Right lobe of liver (tissue), 6 donors: ENCODE results near the gene SMIM38. TPM values are rescaled to one million over a fixed set of nuclear protein-coding genes. Genes with fewer than 3 reads are reported as not detected.

Experiments
- ATAC-seq, 4 donors: fragments of 200-7000 bp; cut with Tn5 transposase; one replicate each; pipeline ENCODE4 v1.9.1; 2020; ENCODE audit warnings: mild to moderate bottlenecking in 4 of 4, moderate library complexity in 4 of 4
- DNase-seq, 3 donors: peaks; one replicate each; pipeline ENCODE4 v3.0.0-alpha.2; 2020
- H3K27ac ChIP-seq, 3 donors: fragments of 200-600 bp; one replicate each; pipeline ENCODE4 v1.8.0; 2022
- H3K27me3 ChIP-seq, 2 donors: fragments of 200-600 bp; one replicate each; pipeline ENCODE4 v1.8.0; 2022
- H3K36me3 ChIP-seq, 4 donors: fragments of 200-600 bp; sonication (generic) in 1 of 4; one replicate each; pipeline versions ENCODE4 v1.5.1 to v1.8.0; 2017 to 2022; ENCODE audit warnings: control low read depth in 1 of 4
- H3K4me1 ChIP-seq, 4 donors: fragments of 200-600 bp; sonication (generic) in 1 of 4; one replicate each; pipeline versions ENCODE4 v1.5.1 to v1.8.0; 2017 to 2022; ENCODE audit warnings: control low read depth in 1 of 4
- H3K4me3 ChIP-seq, 3 donors: fragments of 200-600 bp; one replicate each; pipeline ENCODE4 v1.8.0; 2022
- H3K9me3 ChIP-seq, 4 donors: fragments of 200-600 bp; sonication (generic) in 1 of 4; one replicate each; pipeline versions ENCODE4 v1.5.1 to v1.8.0; 2017 to 2022; ENCODE audit warnings: control low read depth in 1 of 4
- POLR2A ChIP-seq: fragments of 450-650 bp; IDR thresholded peaks from one replicate; pipeline ENCODE4 v1.6.1; 2017; ENCODE audit warnings: antibody characterized with exemption, mild to moderate bottlenecking
- WGBS: methylation state at CpG from one replicate; pipeline ENCODE4 v1.1.6; 2018; ENCODE audit warnings: low coverage, low lambda C conversion rate; ENCODE audit not compliant: insufficient coverage; ENCODE audit errors: missing lambda C conversion rate; 5-methylcytosine and 5-hydroxymethylcytosine counted together
- intact Hi-C, 2 donors: fragments of 100-400 bp; cut with DNase I; formaldehyde crosslinking; loops; one replicate each; pipeline versions ENCODE4 v1.11.2 to v1.14.1; 2022
- total RNA-seq, 6 experiments: library from RNA; depleted of rRNA in 2 of 6; stranded (reverse); fragments of >200 nt in 2 of 6; fragmentation: NEBNext Ultra II Directional in 3 of 6; extraction: Animal tissue kit (Norgen Biotek cat#: 25700) in 3 of 6; gene quantifications; one replicate each; pipeline versions ENCODE4 v1.1.0 to v1.2.4, GENCODE V29; 2016 to 2023
- TF ChIP-seq, protein P1 (sequence below), 4 donors: fragments of 200-600 bp in 3 of 4; fragments of 450-650 bp in 1 of 4; IDR thresholded peaks; one replicate each; pipeline versions ENCODE4 v1.5.1 to v1.8.0; 2016 to 2022; ENCODE audit warnings: antibody characterized with exemption in 4 of 4, mild to moderate bottlenecking in 2 of 4
- donor health status: DM: no; HTN: yes; CAD: no.
- donor health status: DM: no; HTN: no; CAD: no.
- donor health status: DM: no; HTN: no; CAD: no.
- donor health status: DM: no; HTN: yes; CAD: no.
- donor health status: DM: no; HTN: yes; CAD: no.

The SMIM38 gene
- total RNA-seq, 6 experiments from 2014 or later, result not detected

DNA sequence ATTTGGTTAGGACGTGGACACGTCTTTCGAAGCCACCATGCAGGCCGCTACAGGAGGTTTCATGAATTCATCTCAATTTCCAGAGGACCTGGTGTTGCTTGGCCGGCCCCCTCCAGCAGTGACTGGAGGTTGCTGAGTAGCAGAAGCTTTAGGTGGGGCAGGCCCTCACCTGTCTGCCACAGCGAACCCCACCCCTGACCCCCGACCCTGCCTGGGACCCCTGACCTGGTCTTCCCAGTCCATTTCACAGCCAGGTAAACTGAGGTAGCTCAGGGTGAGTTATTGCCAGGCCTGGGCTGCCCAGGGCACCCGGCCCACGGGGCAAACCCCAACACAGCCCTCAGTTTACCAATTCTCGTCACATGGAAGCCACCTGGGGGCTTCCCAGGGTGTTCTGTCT lies 39.1 kb upstream of the SMIM38 start:
- peak in 1 of 3 donors; percentile 29 for DNase-seq
- no CpG with 5 or more reads among the region's 10 CpGs for WGBS
- peaks cover 0 to 9% (median 0%) of the 10 kb centered on the region in 4 donors for H3K4me1 ChIP-seq

DNA sequence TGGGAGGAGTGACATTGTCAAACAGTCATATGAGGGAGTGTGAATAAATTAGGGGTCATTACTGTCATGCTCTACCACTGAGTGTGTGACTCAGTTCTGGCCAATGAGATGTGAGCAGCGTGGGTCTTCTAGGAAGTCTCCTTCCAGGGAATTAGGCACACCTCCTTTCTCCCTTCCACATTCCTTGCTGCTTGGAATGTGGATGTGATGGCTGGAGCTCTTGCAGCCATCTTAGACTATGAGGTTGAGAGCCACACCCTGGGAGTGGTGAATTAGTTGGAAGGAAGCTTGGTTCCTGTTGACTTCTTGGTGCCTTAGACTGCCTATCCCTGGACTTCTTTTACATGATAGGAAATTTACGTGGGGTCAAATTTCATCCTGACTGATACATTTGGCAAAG lies 36.5 kb upstream of the SMIM38 start:
- Histone ChIP-seq H3K4me3 (no peak overlapping the region), H3K4me1 (peaks cover 0 to 15% (median 5%) of the 10 kb centered on the region in 4 donors), H3K9me3 (no peaks in the 10 kb centered on the region), H3K36me3 (no peaks in the 10 kb centered on the region), H3K27me3 (no peaks in the 10 kb centered on the region), H3K27ac (no peak overlapping the region)
- DNase-seq, result no peak
- TF ChIP-seq, protein P1, sequence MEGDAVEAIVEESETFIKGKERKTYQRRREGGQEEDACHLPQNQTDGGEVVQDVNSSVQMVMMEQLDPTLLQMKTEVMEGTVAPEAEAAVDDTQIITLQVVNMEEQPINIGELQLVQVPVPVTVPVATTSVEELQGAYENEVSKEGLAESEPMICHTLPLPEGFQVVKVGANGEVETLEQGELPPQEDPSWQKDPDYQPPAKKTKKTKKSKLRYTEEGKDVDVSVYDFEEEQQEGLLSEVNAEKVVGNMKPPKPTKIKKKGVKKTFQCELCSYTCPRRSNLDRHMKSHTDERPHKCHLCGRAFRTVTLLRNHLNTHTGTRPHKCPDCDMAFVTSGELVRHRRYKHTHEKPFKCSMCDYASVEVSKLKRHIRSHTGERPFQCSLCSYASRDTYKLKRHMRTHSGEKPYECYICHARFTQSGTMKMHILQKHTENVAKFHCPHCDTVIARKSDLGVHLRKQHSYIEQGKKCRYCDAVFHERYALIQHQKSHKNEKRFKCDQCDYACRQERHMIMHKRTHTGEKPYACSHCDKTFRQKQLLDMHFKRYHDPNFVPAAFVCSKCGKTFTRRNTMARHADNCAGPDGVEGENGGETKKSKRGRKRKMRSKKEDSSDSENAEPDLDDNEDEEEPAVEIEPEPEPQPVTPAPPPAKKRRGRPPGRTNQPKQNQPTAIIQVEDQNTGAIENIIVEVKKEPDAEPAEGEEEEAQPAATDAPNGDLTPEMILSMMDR (IDR thresholded peaks at IDR 0.05), result no peak
- no peak for TF ChIP-seq POLR2A
- WGBS, result 100% methylated on average over 1 of the region's 2 CpGs
- ATAC-seq, result no peak
- intact Hi-C loops, result no loop called here

More for the DNA sequence above, 39.1 kb upstream of the SMIM38 start:
- Histone ChIP-seq H3K4me3 (no peak overlapping the region), H3K27me3 (no peaks in the 10 kb centered on the region), H3K9me3 (no peaks in the 10 kb centered on the region), H3K27ac (no peak overlapping the region), H3K36me3 (no peaks in the 10 kb centered on the region)
- ATAC-seq, result no peak
- TF ChIP-seq, protein P1 (IDR thresholded peaks at IDR 0.05), result no peak
- TF ChIP-seq POLR2A, result no peak
- intact Hi-C loops, result no loop called here

DNA sequence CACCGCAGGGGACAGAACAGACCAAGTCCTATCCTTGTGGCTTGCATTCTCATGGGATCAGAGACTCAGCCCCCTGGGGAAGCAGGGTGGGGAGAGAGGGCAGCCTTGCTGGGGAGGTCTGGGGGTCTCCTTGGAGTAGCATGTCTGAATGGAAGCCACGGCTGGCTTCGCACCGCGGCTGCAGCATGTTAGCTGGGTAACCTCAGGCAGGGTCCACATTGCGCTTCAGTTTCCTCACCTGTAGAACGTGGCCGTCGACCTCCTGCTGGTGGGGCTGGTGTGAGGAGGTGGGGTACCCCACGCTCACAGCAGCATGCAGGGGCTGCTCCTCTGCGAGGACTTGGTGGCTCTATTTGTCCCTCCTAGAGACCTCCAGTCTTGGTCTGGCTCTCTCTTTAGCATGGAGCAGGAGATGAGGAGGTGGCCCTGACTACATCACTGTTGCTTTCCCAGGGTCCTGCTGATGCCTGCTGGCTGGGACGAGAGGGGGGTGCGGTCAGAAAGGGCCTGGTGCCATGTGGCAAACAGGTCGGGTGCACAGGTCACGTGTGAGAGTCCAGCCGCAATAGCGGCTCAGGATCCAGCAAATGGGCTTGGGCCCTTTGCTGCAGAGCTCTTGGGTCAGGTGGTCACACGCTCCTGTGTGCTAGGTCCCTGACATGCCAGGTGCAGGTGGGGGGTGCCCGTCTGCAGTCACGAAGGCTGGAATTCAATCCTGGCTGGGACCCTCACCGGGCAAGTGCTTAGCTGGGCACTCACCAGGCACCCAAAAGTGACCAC lies 35.4 kb upstream of the SMIM38 start:
- no peaks in the 10 kb centered on the region for H3K27me3 ChIP-seq
- DNase-seq, result no peak
- no peak for ATAC-seq
- H3K4me3 ChIP-seq, result no peak overlapping the region
- no peak overlapping the region for H3K27ac ChIP-seq
- TF ChIP-seq, protein P1 (IDR thresholded peaks at IDR 0.05), result no peak
- no peak for TF ChIP-seq POLR2A
- no peaks in the 10 kb centered on the region for H3K36me3 ChIP-seq
- intact Hi-C loops, result loop anchor here in 1 of 2 donors (10.0 kb wide), 1 partner anchor 305 kb away; no protein-coding TSS in a partner anchor
- 60% methylated on average over 3 of the region's 21 CpGs for WGBS
- H3K9me3 ChIP-seq, result no peaks in the 10 kb centered on the region
- H3K4me1 ChIP-seq, result peaks cover 0 to 9% (median 4%) of the 10 kb centered on the region in 4 donors

GRCh38 chr11:69121021-69121420 lies 34.7 kb upstream of the SMIM38 start:
- DNase-seq, result no peak
- H3K9me3 ChIP-seq, result no peaks in the 10 kb centered on the region
- peaks cover 0 to 9% (median 3%) of the 10 kb centered on the region in 4 donors for H3K4me1 ChIP-seq
- ATAC-seq, result no peak
- H3K27ac ChIP-seq, result no peak overlapping the region
- H3K36me3 ChIP-seq, result no peaks in the 10 kb centered on the region
- intact Hi-C loops, result loop anchor here in 1 of 2 donors (10.0 kb wide), 1 partner anchor 304 kb away; no protein-coding TSS in a partner anchor
- no peaks in the 10 kb centered on the region for H3K27me3 ChIP-seq
- 83% methylated on average over 7 of the region's 9 CpGs for WGBS
- TF ChIP-seq, protein P1 (IDR thresholded peaks at IDR 0.05), result no peak
- no peak for TF ChIP-seq POLR2A
- no peak overlapping the region for H3K4me3 ChIP-seq
